H1 (cell line): ENCODE measurements around the gene EBF3. TPM values are rescaled to one million over a fixed set of nuclear protein-coding genes. Genes with fewer than 3 reads are reported as not detected.

ENCODE experiments used
- CTCF ChIA-PET: fragments of 300-600 bp; sonication (Branson Sonifier 250); formaldehyde crosslinking; loops from one replicate; lab custom pipeline; 2021; ENCODE audit not compliant: partially characterized antibody; lab: Charles Lee
- POLR2A ChIA-PET: fragments of 300-600 bp; sonication (Branson Sonifier 250); formaldehyde crosslinking; loops from one replicate; lab custom pipeline; 2021; ENCODE audit warnings: inconsistent platforms; ENCODE audit not compliant: partially characterized antibody; lab: Charles Lee
- DNase-seq, 2 experiments: peaks; one replicate each; pipeline versions ENCODE4 v3.0.0 to v3.0.0-alpha.2; 2010 to 2022; ENCODE audit warnings: low spot score in 2 of 2, low read depth in 1 of 2, mixed read lengths in 1 of 2
- FAIRE-seq: peaks from 2 replicates; lab custom pipeline; 2011; peaks lifted over from hg19 to GRCh38; lab: Jason Lieb, UNC
- H2AFZ ChIP-seq: 2 replicates; pipeline ENCODE4 v1.8.1; 2012; ENCODE audit warnings: low read length, inconsistent platforms
- H2AK5ac ChIP-seq: 2 replicates; pipeline ENCODE4 v1.6.1; 2013; ENCODE audit warnings: low read depth, low read length
- H2BK120ac ChIP-seq: replicated peaks from 2 replicates; pipeline ENCODE3; 2013; ENCODE audit warnings: low read depth, low read length, inconsistent platforms
- H2BK12ac ChIP-seq: 2 replicates; pipeline ENCODE4 v1.6.1; 2013; ENCODE audit warnings: low read depth, low read length
- H2BK15ac ChIP-seq: 2 replicates; pipeline ENCODE4 v1.6.1; 2013; ENCODE audit warnings: low read length
- H2BK20ac ChIP-seq: 2 replicates; pipeline ENCODE4 v1.6.1; 2013; ENCODE audit warnings: low read length
- H2BK5ac ChIP-seq: 2 replicates; pipeline ENCODE4 v1.6.1; 2013; ENCODE audit warnings: low read depth, low read length
- H3K14ac ChIP-seq: 2 replicates; pipeline ENCODE4 v1.6.1; 2013; ENCODE audit warnings: inconsistent platforms; ENCODE audit not compliant: insufficient read length
- H3K18ac ChIP-seq: 2 replicates; pipeline ENCODE4 v1.6.1; 2013; ENCODE audit warnings: low read length; ENCODE audit errors: extremely low read depth
- H3K23ac ChIP-seq: 2 replicates; pipeline ENCODE4 v1.6.1; 2013; ENCODE audit warnings: inconsistent platforms; ENCODE audit not compliant: insufficient read length
- H3K23me2 ChIP-seq: 2 replicates; pipeline ENCODE4 v1.6.1; 2013; ENCODE audit warnings: low read depth, low read length
- H3K27ac ChIP-seq: 2 replicates; pipeline ENCODE4 v1.6.1; 2011; ENCODE audit warnings: low read depth, low read length, inconsistent platforms
- H3K27me3 ChIP-seq, 4 experiments: replicated peaks in 1 of 4; 1 replicate in 1 of 4; 2 replicates in 3 of 4; pipeline versions ENCODE4 v1.6.1 to v1.8.1; 2011 to 2013; ENCODE audit warnings: low read length in 3 of 4, mild to moderate bottlenecking in 3 of 4, inconsistent platforms in 2 of 4, mixed read lengths in 2 of 4, moderate library complexity in 1 of 4; ENCODE audit not compliant: control insufficient read depth in 3 of 4, insufficient read depth in 3 of 4; ENCODE audit errors: extremely low read depth in 1 of 4
- H3K36me3 ChIP-seq, 4 experiments: 2 replicates each; pipeline versions ENCODE4 v1.6.1 to v1.8.1; 2011 to 2013; ENCODE audit warnings: mild to moderate bottlenecking in 4 of 4, low read length in 3 of 4, moderate library complexity in 2 of 4, control low read depth in 1 of 4, inconsistent platforms in 1 of 4; ENCODE audit not compliant: insufficient read depth in 4 of 4, control insufficient read depth in 2 of 4
- H3K4ac ChIP-seq: replicated peaks from 2 replicates; pipeline ENCODE3; 2013; ENCODE audit warnings: low read length, low read depth, mixed read lengths, inconsistent platforms; ENCODE audit not compliant: insufficient read length
- H3K4me1 ChIP-seq, 4 experiments: replicated peaks in 1 of 4; 1 replicate in 1 of 4; 2 replicates in 3 of 4; pipeline versions ENCODE4 v1.6.1 to v1.8.1; 2011 to 2013; ENCODE audit warnings: low read length in 3 of 4, inconsistent platforms in 2 of 4, mixed read lengths in 1 of 4; ENCODE audit not compliant: insufficient read depth in 4 of 4, control insufficient read depth in 3 of 4
- H3K4me2 ChIP-seq, 2 experiments: 2 replicates each; pipeline versions ENCODE4 v1.6.1 to v1.8.1; 2011 to 2013; ENCODE audit warnings: low read depth in 2 of 2, low read length in 2 of 2, control low read depth in 1 of 2, inconsistent platforms in 1 of 2, mild to moderate bottlenecking in 1 of 2; ENCODE audit not compliant: insufficient read depth in 1 of 2
- H3K4me3 ChIP-seq, 4 experiments: fragments of 200-600, 300-600 bp in 1 of 4; sonication (generic), shearing (Covaris generic), sonication (Bioruptor Twin) in 1 of 4; 2 replicates each; pipeline versions ENCODE4 v1.5.1 to v1.8.1; 2011 to 2016; ENCODE audit warnings: low read length in 4 of 4, low read depth in 3 of 4, control low read depth in 2 of 4, inconsistent platforms in 2 of 4, mild to moderate bottlenecking in 2 of 4, mixed read lengths in 1 of 4, moderate library complexity in 1 of 4; ENCODE audit not compliant: insufficient read depth in 2 of 4; ENCODE audit errors: extremely low read depth in 1 of 4
- H3K56ac ChIP-seq: replicated peaks from 2 replicates; pipeline ENCODE3; 2013; ENCODE audit warnings: low read depth, mild to moderate bottlenecking, mixed read lengths, low read length, inconsistent platforms; ENCODE audit not compliant: insufficient read length
- H3K79me1 ChIP-seq: 2 replicates; pipeline ENCODE4 v1.6.1; 2013; ENCODE audit warnings: low read depth, low read length, control low read depth
- H3K79me2 ChIP-seq, 2 experiments: 2 replicates each; pipeline versions ENCODE4 v1.6.1 to v1.8.1; 2012 to 2013; ENCODE audit warnings: low read length in 2 of 2, mild to moderate bottlenecking in 2 of 2, inconsistent platforms in 1 of 2; ENCODE audit not compliant: insufficient read depth in 2 of 2, control insufficient read depth in 1 of 2
- H3K9ac ChIP-seq, 4 experiments: replicated peaks in 1 of 4; 1 replicate in 1 of 4; 2 replicates in 3 of 4; pipeline versions ENCODE4 v1.6.1 to v1.8.1; 2011 to 2013; ENCODE audit warnings: low read depth in 3 of 4, low read length in 3 of 4, control low read depth in 2 of 4, mild to moderate bottlenecking in 2 of 4, moderate library complexity in 2 of 4, inconsistent platforms in 1 of 4; ENCODE audit errors: extremely low read depth in 1 of 4
- H3K9me3 ChIP-seq, 2 experiments: 2 replicates each; pipeline versions ENCODE4 v1.6.1 to v1.8.1; 2012 to 2013; ENCODE audit warnings: mild to moderate bottlenecking in 2 of 2, moderate library complexity in 2 of 2, control low read depth in 1 of 2, inconsistent platforms in 1 of 2, low read depth in 1 of 2, low read length in 1 of 2, mixed read lengths in 1 of 2; ENCODE audit not compliant: insufficient read depth in 2 of 2
- H4K20me1 ChIP-seq, 2 experiments: replicated peaks in 1 of 2; 2 replicates each; pipeline versions ENCODE3 to v1.8.1; 2011 to 2013; ENCODE audit warnings: inconsistent platforms in 2 of 2, low read length in 2 of 2, mild to moderate bottlenecking in 1 of 2; ENCODE audit not compliant: insufficient read depth in 2 of 2, control insufficient read depth in 1 of 2
- H4K5ac ChIP-seq: 2 replicates; pipeline ENCODE4 v1.6.1; 2013; ENCODE audit warnings: low read length, low read depth, mixed read lengths, inconsistent platforms; ENCODE audit not compliant: insufficient read length
- H4K8ac ChIP-seq: 2 replicates; pipeline ENCODE4 v1.8.0; 2013; ENCODE audit warnings: mild to moderate bottlenecking, moderate library complexity, low read length, inconsistent platforms; ENCODE audit not compliant: insufficient read depth; ENCODE audit errors: extremely low read depth
- H4K91ac ChIP-seq: replicated peaks from 2 replicates; pipeline ENCODE3; 2013; ENCODE audit warnings: low read length, mixed read lengths, inconsistent platforms; ENCODE audit not compliant: insufficient read length
- BCL11A ChIP-seq, 2 experiments: IDR thresholded peaks; one replicate each; pipeline ENCODE4 v1.6.1; 2011; ENCODE audit warnings: low read depth in 2 of 2, low read length in 2 of 2, mild to moderate bottlenecking in 2 of 2
- CHD1 ChIP-seq: IDR thresholded peaks from 2 replicates; pipeline ENCODE4 v1.6.1; 2012; ENCODE audit warnings: low read depth, low read length, improper control_type of control experiment
- CTBP2 ChIP-seq: IDR thresholded peaks from 2 replicates; pipeline ENCODE4 v1.7.0; 2011; ENCODE audit warnings: borderline replicate concordance, mild to moderate bottlenecking, moderate library complexity, mixed read lengths, low read length; ENCODE audit not compliant: insufficient read depth, insufficient read length
- FOSL1 ChIP-seq: IDR thresholded peaks from 2 replicates; pipeline ENCODE4 v1.6.1; 2011; ENCODE audit warnings: mild to moderate bottlenecking, low read depth, low read length, moderate library complexity; ENCODE audit not compliant: insufficient read depth
- GABPA ChIP-seq: IDR thresholded peaks from 2 replicates; pipeline ENCODE4 v1.6.1; 2011; ENCODE audit warnings: mild to moderate bottlenecking, low read length, moderate library complexity, borderline replicate concordance; ENCODE audit not compliant: insufficient read depth
- HDAC2 ChIP-seq, 2 experiments: fragments of 300-600 bp in 1 of 2; sonication (generic) in 1 of 2; IDR thresholded peaks; 2 replicates each; pipeline ENCODE4 v1.6.1; 2011 to 2012; ENCODE audit warnings: low read depth in 2 of 2, low read length in 2 of 2, mild to moderate bottlenecking in 2 of 2, moderate library complexity in 2 of 2, borderline replicate concordance in 1 of 2, inconsistent platforms in 1 of 2
- SRF ChIP-seq: IDR thresholded peaks from 2 replicates; pipeline ENCODE4 v1.6.1; 2011; ENCODE audit warnings: mild to moderate bottlenecking, low read depth, low read length, moderate library complexity
- TAF1 ChIP-seq: IDR thresholded peaks from 2 replicates; pipeline ENCODE4 v1.6.1; 2011; ENCODE audit warnings: mild to moderate bottlenecking, low read depth, low read length
- TBP ChIP-seq: IDR thresholded peaks from 2 replicates; pipeline ENCODE4 v1.6.1; 2011; ENCODE audit warnings: low read depth, low read length, improper control_type of control experiment
- WGBS, 2 experiments: shearing (Covaris generic) in 1 of 2; methylation state at CpG; one replicate each; pipeline versions ENCODE4 v1.1.6 to v1.1.7; 2013 to 2015; ENCODE audit warnings: low lambda C conversion rate in 2 of 2, mixed read lengths in 2 of 2, inconsistent platforms in 1 of 2, low coverage in 1 of 2, missing lambda C conversion rate in 1 of 2; ENCODE audit not compliant: insufficient replicate concordance in 2 of 2, insufficient coverage in 1 of 2, insufficient read length in 1 of 2; ENCODE audit errors: extremely low coverage in 1 of 2, missing lambda C conversion rate in 1 of 2; 5-methylcytosine and 5-hydroxymethylcytosine counted together
- polyA plus RNA-seq, 7 experiments: library from polyadenylated mRNA; depleted of rRNA in 3 of 7; stranded (reverse) in 5 of 7; unstranded in 2 of 7; fragments of >200 nt in 5 of 7; fragments of 200-250 nt in 2 of 7; gene quantifications; 1 replicate in 5 of 7; 2 replicates in 1 of 7; 4 replicates in 1 of 7; pipeline versions ENCODE4 v1.2.1 to v1.2.3, GENCODE V29; 2011 to 2013; ENCODE audit warnings: missing spikeins in 2 of 7, mixed read lengths in 2 of 7
- total RNA-seq: library from RNA; stranded (reverse); fragmentation: NEBNext Ultra II Directional; extraction: Animal tissue kit (Norgen Biotek cat#: 25700); gene quantifications from 2 replicates; pipeline ENCODE4 v1.2.1, GENCODE V29; 2021
- TF ChIP-seq, protein P1 (sequence below): IDR thresholded peaks from 2 replicates; pipeline ENCODE4 v1.6.1; 2012; ENCODE audit warnings: low read length, inconsistent platforms

The EBF3 gene
- total and polyA plus RNA-seq, 2 of the 8 experiments (the other 6 are each of a cell fraction or from before 2014, with no cell fraction given): 0.08 to 0.26 TPM

DNA sequence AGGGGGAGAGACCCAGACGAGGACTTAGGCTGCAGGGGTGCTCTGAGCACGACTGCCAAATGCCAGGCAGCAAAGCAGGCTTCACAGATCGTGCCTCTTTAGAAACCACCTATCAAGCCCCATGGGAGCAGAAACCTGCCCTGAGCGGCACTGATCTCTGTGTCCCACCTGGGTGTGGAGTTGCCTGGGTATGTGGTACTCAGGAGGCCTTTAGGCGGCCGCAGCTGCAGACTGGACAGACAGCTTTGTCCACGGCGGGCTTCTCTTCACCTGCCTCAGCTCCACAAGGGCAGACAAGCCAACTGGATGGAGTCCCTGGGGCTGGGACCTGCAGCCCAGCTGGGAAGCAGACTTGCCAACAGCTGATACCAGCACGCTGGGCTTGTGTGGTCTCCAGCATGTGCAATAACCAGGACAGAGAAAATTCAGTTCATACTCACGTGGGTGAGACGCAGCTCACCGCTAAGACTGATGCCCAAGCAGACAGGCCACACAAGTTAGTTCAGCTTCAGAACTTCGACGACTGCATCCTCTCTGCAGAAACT, 163.2 kb downstream of the EBF3 start:
- no peak overlapping the region for H3K9ac ChIP-seq
- H2BK20ac ChIP-seq: no peak overlapping the region
- H2BK12ac ChIP-seq: no peak overlapping the region
- no peaks in the 10 kb centered on the region for H4K20me1 ChIP-seq
- DNase-seq (no peak), FAIRE-seq (no peak)
- H2BK5ac ChIP-seq: no peak overlapping the region
- H3K56ac ChIP-seq: no peak overlapping the region
- H4K5ac ChIP-seq: no peak overlapping the region
- H2AK5ac ChIP-seq: no peak overlapping the region
- no peak overlapping the region for H3K18ac ChIP-seq
- no peak overlapping the region for H3K4ac ChIP-seq
- H2AFZ ChIP-seq: no peak overlapping the region
- peaks cover 9 to 12% of the 10 kb centered on the region in 2 experiments for H3K9me3 ChIP-seq
- no peaks in the 10 kb centered on the region for H3K27me3 ChIP-seq
- POLR2A ChIA-PET: no interaction called here
- no peak overlapping the region for H3K27ac ChIP-seq
- no peak overlapping the region; the same call in 1 of the 2 replicates for H4K8ac ChIP-seq
- H2BK15ac ChIP-seq: no peak overlapping the region
- H4K91ac ChIP-seq: no peak overlapping the region
- no peaks in the 10 kb centered on the region for H3K23me2 ChIP-seq
- H3K14ac ChIP-seq: no peak overlapping the region
- WGBS, 2 experiments: 88% methylated on average over 14 of the region's 14 CpGs; no CpG with 5 or more reads in 1 of the 2 experiments
- no peaks in the 10 kb centered on the region for H3K79me1 ChIP-seq
- H3K23ac ChIP-seq: no peak overlapping the region
- no peak overlapping the region for H3K4me2 ChIP-seq
- CTCF ChIA-PET: interaction anchor here (0.6 kb wide), 2 partner anchors 12 to 174 kb away, joined by 3 to 5 read pairs; no protein-coding TSS in a partner anchor
- no peaks in the 10 kb centered on the region for H3K79me2 ChIP-seq
- H3K4me1 ChIP-seq: no peaks in the 10 kb centered on the region; a peak in 1 of 7 replicates
- no peaks in the 10 kb centered on the region for H3K36me3 ChIP-seq
- no peak overlapping the region for H2BK120ac ChIP-seq
- H3K4me3 ChIP-seq: no peak overlapping the region
- TF ChIP-seq GABPA (no peak), TBP (no peak), FOSL1 (no peak), TAF1 (no peak), HDAC2 (IDR thresholded peaks at IDR 0.05; ENCODE audit: borderline replicate concordance in 1 of 2, low read depth in 2 of 2, low read length in 2 of 2) (no peak), BCL11A (IDR thresholded peaks at IDR 0.05; ENCODE audit: low read depth in 2 of 2, low read length in 2 of 2) (no peak), SRF (no peak), CTBP2 (no peak), CHD1 (no peak)
- TF ChIP-seq, protein P1, sequence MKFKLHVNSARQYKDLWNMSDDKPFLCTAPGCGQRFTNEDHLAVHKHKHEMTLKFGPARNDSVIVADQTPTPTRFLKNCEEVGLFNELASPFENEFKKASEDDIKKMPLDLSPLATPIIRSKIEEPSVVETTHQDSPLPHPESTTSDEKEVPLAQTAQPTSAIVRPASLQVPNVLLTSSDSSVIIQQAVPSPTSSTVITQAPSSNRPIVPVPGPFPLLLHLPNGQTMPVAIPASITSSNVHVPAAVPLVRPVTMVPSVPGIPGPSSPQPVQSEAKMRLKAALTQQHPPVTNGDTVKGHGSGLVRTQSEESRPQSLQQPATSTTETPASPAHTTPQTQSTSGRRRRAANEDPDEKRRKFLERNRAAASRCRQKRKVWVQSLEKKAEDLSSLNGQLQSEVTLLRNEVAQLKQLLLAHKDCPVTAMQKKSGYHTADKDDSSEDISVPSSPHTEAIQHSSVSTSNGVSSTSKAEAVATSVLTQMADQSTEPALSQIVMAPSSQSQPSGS: no peak
